Measurements from ENCODE around the gene PXDN. TPM values are rescaled to one million over a fixed set of nuclear protein-coding genes. Genes with fewer than 3 reads are reported as not detected.
A peak's percentile ranks its signal among the peaks of the same experiment; 100 is the strongest.
"Not testable (repeated sequence)": the region's sequence is repeated elsewhere in the genome, so short reads cannot be mapped to it uniquely, and the experiment has no call there.

Gene PXDN, protein sequence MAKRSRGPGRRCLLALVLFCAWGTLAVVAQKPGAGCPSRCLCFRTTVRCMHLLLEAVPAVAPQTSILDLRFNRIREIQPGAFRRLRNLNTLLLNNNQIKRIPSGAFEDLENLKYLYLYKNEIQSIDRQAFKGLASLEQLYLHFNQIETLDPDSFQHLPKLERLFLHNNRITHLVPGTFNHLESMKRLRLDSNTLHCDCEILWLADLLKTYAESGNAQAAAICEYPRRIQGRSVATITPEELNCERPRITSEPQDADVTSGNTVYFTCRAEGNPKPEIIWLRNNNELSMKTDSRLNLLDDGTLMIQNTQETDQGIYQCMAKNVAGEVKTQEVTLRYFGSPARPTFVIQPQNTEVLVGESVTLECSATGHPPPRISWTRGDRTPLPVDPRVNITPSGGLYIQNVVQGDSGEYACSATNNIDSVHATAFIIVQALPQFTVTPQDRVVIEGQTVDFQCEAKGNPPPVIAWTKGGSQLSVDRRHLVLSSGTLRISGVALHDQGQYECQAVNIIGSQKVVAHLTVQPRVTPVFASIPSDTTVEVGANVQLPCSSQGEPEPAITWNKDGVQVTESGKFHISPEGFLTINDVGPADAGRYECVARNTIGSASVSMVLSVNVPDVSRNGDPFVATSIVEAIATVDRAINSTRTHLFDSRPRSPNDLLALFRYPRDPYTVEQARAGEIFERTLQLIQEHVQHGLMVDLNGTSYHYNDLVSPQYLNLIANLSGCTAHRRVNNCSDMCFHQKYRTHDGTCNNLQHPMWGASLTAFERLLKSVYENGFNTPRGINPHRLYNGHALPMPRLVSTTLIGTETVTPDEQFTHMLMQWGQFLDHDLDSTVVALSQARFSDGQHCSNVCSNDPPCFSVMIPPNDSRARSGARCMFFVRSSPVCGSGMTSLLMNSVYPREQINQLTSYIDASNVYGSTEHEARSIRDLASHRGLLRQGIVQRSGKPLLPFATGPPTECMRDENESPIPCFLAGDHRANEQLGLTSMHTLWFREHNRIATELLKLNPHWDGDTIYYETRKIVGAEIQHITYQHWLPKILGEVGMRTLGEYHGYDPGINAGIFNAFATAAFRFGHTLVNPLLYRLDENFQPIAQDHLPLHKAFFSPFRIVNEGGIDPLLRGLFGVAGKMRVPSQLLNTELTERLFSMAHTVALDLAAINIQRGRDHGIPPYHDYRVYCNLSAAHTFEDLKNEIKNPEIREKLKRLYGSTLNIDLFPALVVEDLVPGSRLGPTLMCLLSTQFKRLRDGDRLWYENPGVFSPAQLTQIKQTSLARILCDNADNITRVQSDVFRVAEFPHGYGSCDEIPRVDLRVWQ (N-terminal part only)
- 473 TPM for polyA plus RNA-seq (2013, experiment 1 of 2; ENCODE audit: insufficient read length)
- 459 TPM for polyA plus RNA-seq (2013, experiment 2 of 2; ENCODE audit: insufficient read length)

DNA sequence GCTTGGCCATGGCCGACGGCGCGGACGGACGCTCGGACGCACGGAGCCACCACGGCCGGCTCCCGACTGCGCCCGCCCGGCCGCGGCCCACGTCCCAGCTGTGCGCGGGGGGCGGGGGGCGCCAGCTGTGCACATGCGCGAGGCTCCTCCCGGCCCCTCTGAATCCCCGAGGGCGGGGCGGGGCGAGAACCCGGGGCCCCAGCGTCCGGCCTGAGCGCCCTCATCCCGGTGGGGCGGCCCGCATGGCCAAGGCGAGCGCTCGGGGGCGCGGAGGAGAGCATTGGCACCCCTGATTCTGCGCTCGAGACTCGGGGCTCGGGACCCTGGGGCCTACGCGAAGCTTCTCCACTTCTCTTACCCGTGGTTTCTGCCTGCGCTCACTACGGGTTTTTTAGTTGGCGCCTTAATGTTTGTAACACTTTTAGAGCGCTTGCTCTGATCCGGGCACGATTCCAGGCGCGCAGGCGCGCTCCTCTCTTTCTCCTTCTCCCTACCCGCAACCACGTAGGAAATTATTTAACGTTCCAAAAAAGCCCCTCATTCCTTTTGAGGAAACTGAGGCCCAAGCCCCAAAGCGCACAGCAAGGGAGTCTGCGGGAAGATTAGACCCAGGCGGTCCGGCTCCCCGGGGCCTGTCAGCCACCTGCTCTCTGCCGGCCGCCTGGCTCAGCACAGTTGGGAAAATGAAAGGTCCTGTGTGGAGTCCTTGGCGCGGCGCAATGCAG, at the start of gene PXDN:
Gene PXDN, minus strand, starts transcription at position 70 of the 725 bp plus-strand sequence. Its CDS starts 60 bp downstream, at position 10.
- peak; percentile 77 for DNase-seq

DNA sequence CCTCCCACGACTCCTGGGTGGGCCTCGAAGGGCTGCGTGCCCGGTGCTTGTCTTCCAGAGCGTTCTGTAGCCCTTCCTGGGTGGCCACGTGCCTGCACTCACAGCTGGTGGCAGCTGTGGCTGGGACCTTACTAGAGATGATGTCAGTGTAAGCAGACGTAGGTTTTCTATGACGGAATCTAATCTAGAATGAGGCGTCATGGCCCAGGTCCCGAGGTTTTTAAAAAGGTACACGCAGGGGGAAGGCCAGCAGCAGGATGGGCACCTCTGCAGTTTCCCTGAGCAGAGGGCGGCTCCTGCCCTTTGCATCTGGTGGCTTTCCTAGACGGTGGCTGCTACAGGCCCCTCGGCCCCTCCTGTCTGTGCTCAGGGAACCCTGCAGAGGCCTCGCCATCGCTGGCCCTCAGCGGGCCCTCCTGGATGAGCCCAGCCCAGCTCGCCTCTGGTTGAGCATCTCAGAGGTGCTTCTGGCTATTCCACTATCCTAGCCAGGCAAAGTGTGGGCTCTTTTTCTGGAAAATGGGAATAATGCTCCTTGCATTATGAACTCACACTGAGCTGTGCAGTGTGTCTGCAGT, 49.6 kb upstream of the PXDN start:
- no peak for DNase-seq

DNA sequence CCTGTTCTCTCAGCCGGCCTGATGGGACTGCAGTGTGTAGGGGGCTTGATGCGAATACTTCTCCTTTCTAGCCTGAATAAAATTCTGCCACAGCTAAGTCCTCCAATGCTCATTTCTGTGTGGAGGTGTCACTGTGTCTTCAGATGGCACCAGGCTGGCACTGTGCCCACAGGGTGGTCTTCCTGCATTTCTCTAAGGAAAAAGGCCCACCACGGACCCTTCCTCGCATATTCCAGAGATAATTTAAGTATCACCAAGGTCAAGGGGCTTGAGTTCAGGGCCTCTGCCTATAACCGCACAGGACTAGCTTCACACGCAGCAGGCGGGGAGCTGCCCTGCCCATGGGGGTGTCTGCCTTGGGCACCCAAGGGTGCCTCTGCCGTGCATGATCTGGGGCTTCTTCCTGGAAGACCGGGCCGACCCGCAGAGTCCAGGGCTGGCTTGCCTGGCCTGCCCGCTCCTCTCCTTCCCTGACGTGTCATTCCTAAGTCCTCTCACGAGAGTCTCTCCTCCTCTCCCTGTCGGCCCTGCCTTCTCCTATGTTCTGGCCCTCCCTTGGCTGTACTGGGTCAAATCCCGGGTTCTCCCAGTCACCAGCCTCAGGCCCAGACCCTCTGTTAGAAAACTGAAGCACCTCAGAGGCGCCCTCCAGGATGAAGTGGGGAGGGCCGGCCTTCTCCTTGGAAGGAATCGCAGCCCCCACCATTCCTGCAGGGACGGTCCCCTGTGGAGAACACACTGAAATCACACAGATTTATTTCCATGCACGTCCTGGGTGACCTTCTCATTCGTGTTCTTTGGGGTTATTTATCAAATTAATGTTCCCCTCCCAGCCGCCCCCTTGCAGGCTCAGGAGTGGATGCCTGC, 48.9 kb upstream of the PXDN start:
- DNase-seq, result no peak

DNA sequence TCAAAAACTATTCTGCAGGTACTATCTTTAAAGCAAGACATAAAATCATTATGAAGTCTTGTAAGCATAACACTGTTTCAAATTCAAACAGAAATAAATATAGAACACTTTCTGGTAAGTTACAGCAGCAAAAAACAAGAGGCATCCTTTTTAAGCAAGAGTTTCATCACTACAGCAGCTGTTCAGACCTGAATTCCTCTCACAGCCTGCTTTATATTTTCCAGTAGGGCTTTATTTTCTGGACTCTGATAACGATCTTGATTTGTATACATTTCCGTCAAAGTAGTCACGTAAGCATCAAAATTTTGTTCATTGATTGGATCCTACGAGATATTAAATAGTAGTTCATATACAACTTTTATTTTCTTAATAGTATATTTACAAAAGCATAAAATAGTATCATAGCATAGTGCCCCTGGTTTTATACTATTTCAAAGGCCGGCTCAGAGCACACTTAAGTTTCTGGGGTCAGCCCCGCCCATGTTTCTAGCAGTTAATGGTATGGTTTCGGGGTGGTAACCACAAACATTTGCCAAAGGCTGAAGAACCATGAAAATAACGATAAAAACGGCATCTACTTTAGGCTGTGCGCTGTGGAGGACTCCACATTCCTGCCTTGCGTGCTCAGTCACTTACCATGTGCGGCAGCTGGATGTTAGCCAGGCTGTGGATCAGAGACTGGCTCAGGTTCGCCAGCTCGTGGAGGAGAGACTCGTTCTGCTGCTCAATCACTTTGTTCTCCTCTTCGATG, 47.5 kb upstream of the PXDN start:
- peak; percentile 97 for DNase-seq

DNA sequence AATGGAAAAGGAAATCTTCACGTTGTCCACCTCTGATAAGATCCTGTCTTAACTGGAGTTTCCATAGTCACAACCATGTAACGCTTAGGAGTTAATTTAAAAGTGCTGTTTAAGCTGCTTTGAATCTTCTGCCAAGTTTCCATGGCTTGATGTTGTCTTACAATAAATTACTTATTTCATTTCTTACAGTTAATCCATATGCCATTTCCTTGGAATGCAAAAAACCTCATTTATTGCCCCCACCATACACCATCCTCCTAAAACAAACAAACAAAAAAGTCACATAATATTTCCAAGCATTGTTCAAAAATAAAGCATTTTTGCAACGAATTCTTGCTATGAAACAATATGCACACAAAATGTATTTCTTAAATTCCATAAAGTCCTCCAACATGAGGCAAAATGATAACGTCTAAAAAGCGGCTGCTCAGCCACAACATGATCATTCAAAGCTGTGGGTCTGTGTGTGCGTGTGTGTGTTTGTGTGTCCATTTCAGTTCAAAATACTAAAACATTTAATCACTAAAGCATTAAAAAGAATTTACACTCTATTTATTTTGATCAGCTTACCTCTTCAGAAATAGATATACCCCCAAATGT, 46.8 kb upstream of the PXDN start:
- peak; percentile 57 for DNase-seq

DNA sequence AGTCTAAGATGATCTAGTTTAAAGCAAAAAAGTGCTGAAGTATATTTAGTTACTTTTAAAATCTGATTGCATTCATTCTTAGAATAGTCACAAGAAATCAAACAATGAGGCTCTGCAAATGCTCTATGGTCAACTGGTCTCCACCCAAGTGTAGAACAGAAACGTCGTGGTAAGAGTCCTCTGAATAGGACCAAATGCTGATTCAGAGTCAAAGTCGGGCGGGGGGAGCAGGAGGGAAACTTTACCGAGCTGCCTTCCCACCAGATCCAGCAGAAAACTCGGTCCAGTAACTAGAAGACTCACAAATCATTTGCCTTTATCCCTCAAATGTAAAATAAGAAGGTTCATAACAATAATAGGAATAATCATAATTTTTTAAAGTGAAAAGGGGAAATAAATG, 46.2 kb upstream of the PXDN start:
- no peak for DNase-seq

DNA sequence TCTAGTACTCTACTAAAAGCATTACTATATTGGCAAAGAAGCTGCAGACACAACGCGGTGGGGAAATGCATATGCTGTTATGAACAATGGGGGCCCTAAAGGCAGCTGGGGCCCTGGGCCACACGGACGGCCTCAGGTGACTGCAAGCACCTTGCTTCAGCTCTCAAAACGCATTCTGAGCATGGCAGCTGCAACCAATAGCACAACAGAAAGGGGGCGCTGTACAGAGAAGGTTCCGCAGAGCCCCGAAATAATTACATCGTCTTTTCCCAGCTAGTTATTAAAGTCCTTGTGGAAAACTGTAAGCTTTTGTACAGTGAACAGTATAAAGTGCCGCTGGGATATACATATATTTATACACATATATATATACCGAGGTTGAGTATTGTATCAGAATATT, 45.3 kb upstream of the PXDN start:
- no peak for DNase-seq

DNA sequence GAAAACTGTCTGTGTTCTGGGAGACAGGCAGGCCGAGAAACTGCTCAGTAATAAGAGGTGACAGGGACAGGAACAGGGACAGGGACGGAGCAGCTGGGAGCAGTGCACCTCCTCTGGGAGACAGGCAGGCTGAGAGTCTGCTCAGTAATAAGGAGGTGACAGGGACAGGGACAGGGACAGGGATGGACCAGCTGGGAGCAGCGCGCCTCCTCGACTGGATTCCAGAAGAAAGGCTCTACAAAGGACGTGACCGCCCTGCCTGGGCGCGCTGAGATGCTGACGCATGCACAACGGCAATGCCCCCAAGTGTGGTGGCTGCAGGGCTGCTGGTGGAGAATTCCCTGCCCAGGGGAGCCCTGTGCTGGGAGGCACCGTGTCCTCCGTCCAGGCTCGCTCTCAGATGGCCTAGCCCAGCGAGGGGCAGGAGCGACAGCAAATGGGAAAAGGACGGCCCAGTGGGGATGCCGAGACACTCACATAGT, 44.2 kb upstream of the PXDN start:
- DNase-seq, result no peak

DNA sequence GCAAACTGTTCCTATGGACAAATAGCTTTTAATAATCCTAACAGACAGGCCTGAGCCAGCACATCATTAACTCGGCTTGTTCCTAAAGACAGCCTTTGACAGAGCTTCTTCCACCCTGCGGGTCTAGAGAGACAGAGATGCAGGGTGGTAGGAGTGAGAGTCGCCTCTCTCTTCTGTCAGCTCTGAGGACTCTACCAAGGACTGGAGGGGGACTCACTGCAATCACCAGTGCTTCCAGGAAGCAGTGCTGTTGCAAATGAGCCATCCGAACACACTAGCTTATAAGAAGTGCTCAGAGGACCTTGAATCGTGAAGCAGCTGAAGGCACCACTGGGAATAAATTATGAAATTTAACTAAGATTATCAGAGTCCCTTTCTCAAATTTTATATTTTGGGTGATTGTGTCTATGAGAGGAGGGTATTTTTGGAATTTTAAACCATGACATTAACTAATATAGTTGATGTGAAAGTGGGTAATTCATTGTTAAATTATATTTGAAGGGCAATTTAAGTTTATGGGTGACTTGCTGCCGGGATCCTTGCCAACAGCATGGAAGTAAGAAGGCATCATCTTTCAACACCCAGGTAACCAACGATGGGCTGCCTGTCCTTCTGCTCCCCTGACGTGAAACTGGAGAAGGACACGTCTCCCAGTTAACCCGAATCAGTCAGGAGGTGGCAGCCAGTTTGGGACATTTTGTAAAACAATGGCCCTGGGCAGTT, 43.6 kb upstream of the PXDN start:
- no peak for DNase-seq

DNA sequence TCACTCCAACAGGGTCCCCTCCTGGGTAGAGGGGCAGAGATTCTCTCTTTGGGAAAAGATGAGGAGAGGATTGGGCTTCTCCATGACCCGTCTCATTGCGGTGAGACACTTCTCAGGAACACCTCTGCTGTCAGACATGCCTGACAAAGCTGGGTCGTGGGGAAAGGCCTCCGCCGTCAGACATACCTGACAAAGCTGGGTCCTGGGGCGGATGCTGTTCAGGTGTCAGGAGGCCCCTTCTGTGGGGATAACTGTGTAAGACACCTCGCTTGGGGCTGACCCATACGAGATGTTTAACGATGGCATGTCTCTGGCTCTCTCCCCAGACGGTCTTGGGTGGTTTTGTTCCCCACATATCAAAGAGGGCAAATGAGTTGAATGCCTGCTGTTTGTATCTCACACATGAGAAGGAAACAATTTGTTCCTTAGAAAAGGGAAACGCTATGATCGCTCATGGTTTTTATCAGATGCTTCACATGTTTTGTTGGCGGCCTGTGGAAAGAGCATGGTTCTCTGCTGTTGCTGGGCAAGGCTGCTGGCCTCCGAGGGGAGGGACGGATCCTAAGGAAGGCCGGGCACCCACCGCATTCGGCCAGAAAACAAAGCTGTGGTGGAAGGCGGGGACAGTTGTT, 40.8 kb upstream of the PXDN start:
- no peak for DNase-seq

DNA sequence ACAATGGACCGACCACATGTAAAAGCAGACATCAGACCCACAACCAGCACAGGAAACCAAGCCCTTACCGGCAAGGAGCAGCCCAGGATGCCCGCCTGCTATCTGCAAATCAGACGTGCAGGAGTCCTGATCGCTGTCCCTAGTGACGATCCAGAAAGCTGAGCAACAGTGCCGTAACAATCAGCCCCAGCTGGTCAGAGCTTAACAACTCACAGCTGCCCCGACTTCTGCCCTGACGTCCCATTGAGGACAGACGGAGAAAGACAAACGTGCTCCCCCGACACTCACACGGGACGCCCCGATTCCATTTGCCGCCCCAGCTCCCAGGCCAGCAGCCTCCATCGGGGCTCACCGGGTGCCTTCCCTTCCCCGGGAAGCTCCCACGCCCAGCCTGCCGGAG, 39.8 kb upstream of the PXDN start:
- no peak for DNase-seq

DNA sequence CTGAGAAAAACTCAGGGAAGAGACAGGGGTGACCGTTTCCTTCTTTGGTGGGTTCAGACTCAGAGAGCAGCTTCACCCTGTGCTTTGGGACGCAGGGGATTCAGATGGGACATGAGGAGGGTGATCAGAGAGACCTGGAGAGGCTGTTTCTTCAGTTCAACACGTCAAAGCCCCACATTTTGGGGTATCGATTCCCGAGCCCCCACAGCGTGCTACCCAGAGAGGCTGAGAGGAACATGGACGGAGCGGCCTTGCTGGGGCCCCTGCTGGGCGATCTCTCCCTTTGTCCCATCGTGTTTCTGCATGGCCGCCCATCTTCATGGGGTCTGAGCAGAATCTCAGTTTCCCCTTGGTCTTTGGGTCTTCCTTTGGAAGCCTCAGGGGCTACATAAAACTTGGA, 38.2 kb upstream of the PXDN start:
- no peak for DNase-seq

DNA sequence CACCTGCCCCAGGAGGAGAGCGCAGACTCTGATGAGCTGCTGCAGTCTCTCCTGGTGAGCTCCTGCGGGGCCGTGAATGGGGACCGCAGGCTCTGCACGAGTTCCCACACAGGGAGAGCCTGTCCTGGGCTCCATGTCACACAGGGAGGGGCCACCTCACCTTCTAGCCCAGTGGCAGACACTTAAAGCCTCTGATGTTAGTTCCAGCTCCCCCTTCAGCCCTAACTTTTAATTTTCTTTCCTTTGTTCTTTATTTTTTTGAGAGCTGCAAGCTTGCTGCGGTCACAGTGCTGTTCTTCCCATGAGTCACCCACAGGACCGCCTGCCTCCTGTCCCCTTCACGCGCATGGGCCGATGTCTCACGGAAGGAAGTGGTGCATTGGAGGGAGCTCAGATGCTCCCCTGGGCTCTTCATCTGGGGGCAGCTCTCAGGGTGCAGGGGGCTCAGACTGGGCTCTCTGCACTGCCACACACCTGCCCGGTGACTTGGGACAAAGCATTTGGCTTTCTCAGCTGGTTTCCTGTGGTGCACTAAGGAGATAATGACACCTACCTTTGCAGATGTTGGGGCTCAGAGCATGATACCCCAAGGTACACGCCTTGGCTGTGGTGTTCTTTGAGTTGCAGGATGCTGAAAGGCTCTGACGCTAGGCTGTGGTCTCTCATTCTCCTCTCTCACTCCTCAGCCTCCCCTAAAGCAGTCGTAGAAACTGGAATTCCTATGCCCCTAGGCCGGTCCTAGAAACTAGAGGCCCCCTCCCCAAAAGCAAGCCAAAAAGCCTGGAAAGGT, 37.2 kb upstream of the PXDN start:
- DNase-seq, result no peak

DNA sequence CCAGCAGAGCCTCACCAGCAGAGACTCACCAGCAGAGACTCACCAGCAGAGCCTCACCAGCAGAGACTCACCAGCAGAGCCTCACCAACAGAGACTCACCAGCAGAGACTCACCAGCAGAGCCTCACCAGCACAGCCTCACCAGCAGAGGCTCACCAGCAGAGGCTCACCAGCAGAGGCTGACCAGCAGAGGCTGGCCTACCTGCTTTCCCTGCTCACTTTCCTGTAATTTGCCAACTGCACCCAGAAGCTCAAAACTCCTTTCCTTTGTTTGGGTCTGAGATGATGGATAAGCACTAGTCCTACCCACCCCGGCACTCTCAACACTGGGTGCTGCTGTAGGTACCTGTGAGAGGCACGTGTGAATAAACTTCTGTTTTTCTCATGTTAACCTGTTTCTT, 36.4 kb upstream of the PXDN start:
- DNase-seq, result no peak

DNA sequence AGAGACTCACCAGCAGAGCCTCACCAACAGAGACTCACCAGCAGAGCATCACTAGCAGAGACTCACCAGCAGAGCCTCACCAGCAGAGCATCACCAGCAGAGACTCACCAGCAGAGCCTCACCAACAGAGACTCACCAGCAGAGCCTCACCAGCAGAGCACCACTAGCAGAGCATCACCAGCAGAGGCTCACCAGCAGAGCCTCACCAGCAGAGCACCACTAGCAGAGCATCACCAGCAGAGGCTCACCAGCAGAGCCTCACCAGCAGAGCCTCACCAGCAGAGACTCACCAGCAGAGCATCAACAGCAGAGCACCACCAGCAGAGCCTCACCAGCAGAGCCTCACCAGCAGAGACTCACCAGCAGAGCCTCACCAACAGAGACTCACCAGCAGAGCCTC, 35.7 kb upstream of the PXDN start:
- not testable (repeated sequence) for DNase-seq

DNA sequence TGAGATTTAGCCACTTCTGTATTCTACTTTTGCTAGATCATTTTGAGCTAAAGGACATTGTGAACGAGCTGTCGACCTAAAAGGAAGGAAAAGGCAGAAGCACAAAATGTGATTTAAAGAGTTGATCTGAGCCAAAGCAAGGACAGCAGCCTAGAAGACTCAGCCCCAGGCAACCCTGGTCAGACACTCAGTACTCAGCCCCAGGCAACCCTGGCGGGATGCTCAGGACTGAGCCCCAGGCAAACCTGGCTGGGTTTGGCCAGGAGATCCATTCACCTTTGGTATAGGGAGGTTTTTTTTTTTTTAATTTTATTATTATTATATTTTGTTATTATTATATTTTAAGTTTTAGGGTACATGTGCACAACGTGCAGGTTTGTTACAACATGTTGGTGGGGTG, 34.3 kb upstream of the PXDN start:
- DNase-seq, result no peak

DNA sequence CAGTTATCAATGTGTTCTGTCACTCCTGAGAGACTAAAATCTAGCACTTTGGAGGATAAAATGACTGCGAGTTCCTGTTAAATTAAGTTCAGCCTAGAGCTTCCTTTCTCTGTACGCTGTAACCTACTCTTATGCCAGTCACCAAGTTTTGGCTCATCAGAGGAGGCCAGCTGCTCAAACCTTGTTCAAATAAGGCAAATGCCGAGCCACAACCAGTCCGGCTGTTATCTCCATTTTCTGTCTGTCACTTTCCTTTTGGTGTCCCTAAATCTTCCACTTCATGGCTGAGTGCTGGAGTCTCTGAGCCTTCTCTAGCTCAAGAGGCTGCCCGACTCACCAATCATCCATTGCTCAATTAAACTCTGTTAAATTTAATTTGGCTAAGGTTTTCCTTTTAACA, 33.5 kb upstream of the PXDN start:
- DNase-seq, result no peak
